Measurements from ENCODE around the gene WNK4.

- TF ChIP-seq, protein P1, sequence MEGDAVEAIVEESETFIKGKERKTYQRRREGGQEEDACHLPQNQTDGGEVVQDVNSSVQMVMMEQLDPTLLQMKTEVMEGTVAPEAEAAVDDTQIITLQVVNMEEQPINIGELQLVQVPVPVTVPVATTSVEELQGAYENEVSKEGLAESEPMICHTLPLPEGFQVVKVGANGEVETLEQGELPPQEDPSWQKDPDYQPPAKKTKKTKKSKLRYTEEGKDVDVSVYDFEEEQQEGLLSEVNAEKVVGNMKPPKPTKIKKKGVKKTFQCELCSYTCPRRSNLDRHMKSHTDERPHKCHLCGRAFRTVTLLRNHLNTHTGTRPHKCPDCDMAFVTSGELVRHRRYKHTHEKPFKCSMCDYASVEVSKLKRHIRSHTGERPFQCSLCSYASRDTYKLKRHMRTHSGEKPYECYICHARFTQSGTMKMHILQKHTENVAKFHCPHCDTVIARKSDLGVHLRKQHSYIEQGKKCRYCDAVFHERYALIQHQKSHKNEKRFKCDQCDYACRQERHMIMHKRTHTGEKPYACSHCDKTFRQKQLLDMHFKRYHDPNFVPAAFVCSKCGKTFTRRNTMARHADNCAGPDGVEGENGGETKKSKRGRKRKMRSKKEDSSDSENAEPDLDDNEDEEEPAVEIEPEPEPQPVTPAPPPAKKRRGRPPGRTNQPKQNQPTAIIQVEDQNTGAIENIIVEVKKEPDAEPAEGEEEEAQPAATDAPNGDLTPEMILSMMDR (IDR thresholded peaks at IDR 0.05), result no peak
- no peak for TF ChIP-seq POLR2A (IDR thresholded peaks at IDR 0.05)
- no peak for TF ChIP-seq POLR2AphosphoS5 (IDR thresholded peaks at IDR 0.05; ENCODE audit: insufficient read depth in 1 of 2, low read depth in 1 of 2)
These were observed 7.5 kb upstream of the WNK4 start for GRCh38 chr17:42772945-42773289.
